GM12878 (cell line): Measurements from ENCODE around the gene SBF1. TPM values are rescaled to one million over a fixed set of nuclear protein-coding genes. Genes with fewer than 3 reads are reported as not detected.

Experiments
- ATF7 ChIP-seq: fragments of 450-650 bp; IDR thresholded peaks from 2 replicates; pipeline ENCODE4 v1.6.1; 2016; ENCODE audit warnings: low read depth, mild to moderate bottlenecking
- BCL11A ChIP-seq: IDR thresholded peaks from 2 replicates; pipeline ENCODE4 v1.6.1; 2011; ENCODE audit warnings: low read depth, low read length
- BRCA1 ChIP-seq: IDR thresholded peaks from 2 replicates; pipeline ENCODE4 v1.6.1; 2011; ENCODE audit warnings: low read depth, low read length, improper control_type of control experiment
- IKZF1 ChIP-seq: fragments of 450-650 bp; conservative IDR thresholded peaks from 2 replicates; pipeline ENCODE4 v1.6.1; 2017; ENCODE audit warnings: antibody characterized with exemption, mild to moderate bottlenecking
- MTA3 ChIP-seq: IDR thresholded peaks from 2 replicates; pipeline ENCODE4 v1.6.1; 2012; ENCODE audit warnings: low read length, inconsistent platforms, borderline replicate concordance
- NKRF ChIP-seq: fragments of 450-650 bp; conservative IDR thresholded peaks from 2 replicates; pipeline ENCODE4 v1.6.1; 2017; ENCODE audit warnings: mild to moderate bottlenecking, moderate library complexity
- POLR2A ChIP-seq: IDR thresholded peaks from 2 replicates; pipeline ENCODE4 v1.6.1; 2011; ENCODE audit warnings: low read depth, mild to moderate bottlenecking, low read length
- POLR2AphosphoS2 ChIP-seq: IDR thresholded peaks from 2 replicates; pipeline ENCODE4 v1.6.1; 2011; ENCODE audit warnings: low read depth, mild to moderate bottlenecking, low read length, improper control_type of control experiment, moderate library complexity
- RELA ChIP-seq: fragments of 450-650 bp; IDR thresholded peaks from 2 replicates; pipeline ENCODE4 v1.8.0; 2014; ENCODE audit warnings: borderline replicate concordance; ENCODE audit not compliant: partially characterized antibody
- SIN3A ChIP-seq: IDR thresholded peaks from 2 replicates; pipeline ENCODE4 v1.6.1; 2012; ENCODE audit warnings: low read depth, low read length, improper control_type of control experiment
- TBL1XR1 ChIP-seq: IDR thresholded peaks from 2 replicates; pipeline ENCODE4 v1.6.1; 2012; ENCODE audit warnings: low read depth, low read length, improper control_type of control experiment
- polyA plus RNA-seq, 11 experiments: library from polyadenylated mRNA; depleted of rRNA in 4 of 11; unstranded in 6 of 11; stranded (reverse) in 5 of 11; fragments of >200 nt; fragmentation: Nextera tagmentation in 4 of 11; fragmentation: Illumina TruSeq in 1 of 11; extraction: Ambion mirVana in 4 of 11; extraction: Trizol in 1 of 11; gene quantifications; 1 replicate in 1 of 11; 2 replicates in 10 of 11; pipeline versions ENCODE4 v1.2.1 to v1.2.3, GENCODE V29; 2011 to 2016; ENCODE audit warnings: inconsistent platforms in 2 of 11, missing spikeins in 2 of 11, low read depth in 1 of 11
- total RNA-seq, 4 experiments: library from RNA; depleted of rRNA in 3 of 4; stranded (reverse); fragments of >200 nt in 3 of 4; fragmentation: Illumina TruSeq in 1 of 4; extraction: Trizol in 1 of 4; gene quantifications; 2 replicates each; pipeline versions ENCODE4 v1.2.1 to v1.2.3, GENCODE V29; 2013 to 2021

Gene SBF1
- total and polyA plus RNA-seq, 10 of the 15 experiments (the other 5 are each of a cell fraction or from before 2014, with no cell fraction given), result 0.23 to 95.0 (median 17.8) TPM

GRCh38 chr22:50473855-50474671 is 772 bp downstream of the SBF1 start (continued):
- no peak for TF ChIP-seq IKZF1
- 0 out of 2 replicates have a peak, but pooled peaks have one; percentile 33 for TF ChIP-seq NKRF
- TF ChIP-seq TBL1XR1, result no peak
- TF ChIP-seq POLR2AphosphoS2, result no peak
- peak; percentile 40; the same call in 1 of the 2 replicates for TF ChIP-seq SIN3A
- peak; percentile 61 for TF ChIP-seq POLR2A
- no peak for TF ChIP-seq RELA
- no peak for TF ChIP-seq ATF7
- no peak for TF ChIP-seq BRCA1
- no peak for TF ChIP-seq MTA3
- TF ChIP-seq BCL11A, result no peak
